D721Med (cell line): Measurements from ENCODE around the gene SIRT6.
"Not testable (repeated sequence)": the region's sequence is repeated elsewhere in the genome, so short reads cannot be mapped to it uniquely, and the experiment has no call there.

ENCODE experiments used
- DNase-seq: peaks from one replicate; pipeline ENCODE4 v3.0.0; 2011; ENCODE audit warnings: low spot score; ENCODE audit not compliant: insufficient read length
- FAIRE-seq: peaks from 2 replicates; lab custom pipeline; 2011; peaks lifted over from hg19 to GRCh38; lab: Jason Lieb, UNC
- TF ChIP-seq, protein P1 (sequence below): IDR thresholded peaks from 2 replicates; pipeline ENCODE4 v1.5.1; 2012; ENCODE audit warnings: mild to moderate bottlenecking, control low read depth; ENCODE audit not compliant: insufficient read depth; ENCODE audit errors: missing control alignments

The SIRT6 gene

DNA sequence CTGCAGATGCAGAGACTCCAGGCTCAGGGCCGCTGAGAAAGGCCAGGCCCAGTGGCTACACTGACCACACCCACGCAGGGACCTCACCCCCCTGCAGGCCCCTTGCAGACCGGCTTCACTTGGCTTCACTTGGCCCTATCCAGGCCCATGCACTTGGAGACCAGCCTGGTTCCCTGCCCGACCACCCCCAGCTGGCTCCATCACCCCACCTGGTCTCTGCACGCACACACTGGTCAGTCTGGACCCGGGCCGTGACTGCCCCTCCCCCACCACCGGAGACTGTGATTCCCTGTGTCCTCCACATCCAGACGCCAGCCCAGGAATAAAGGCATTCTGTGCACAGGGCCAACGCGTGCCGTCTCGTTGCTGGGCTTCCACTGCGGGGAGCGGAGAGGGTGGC, 42.1 kb upstream of the SIRT6 start:
- DNase-seq = no peak
- TF ChIP-seq, protein P1, sequence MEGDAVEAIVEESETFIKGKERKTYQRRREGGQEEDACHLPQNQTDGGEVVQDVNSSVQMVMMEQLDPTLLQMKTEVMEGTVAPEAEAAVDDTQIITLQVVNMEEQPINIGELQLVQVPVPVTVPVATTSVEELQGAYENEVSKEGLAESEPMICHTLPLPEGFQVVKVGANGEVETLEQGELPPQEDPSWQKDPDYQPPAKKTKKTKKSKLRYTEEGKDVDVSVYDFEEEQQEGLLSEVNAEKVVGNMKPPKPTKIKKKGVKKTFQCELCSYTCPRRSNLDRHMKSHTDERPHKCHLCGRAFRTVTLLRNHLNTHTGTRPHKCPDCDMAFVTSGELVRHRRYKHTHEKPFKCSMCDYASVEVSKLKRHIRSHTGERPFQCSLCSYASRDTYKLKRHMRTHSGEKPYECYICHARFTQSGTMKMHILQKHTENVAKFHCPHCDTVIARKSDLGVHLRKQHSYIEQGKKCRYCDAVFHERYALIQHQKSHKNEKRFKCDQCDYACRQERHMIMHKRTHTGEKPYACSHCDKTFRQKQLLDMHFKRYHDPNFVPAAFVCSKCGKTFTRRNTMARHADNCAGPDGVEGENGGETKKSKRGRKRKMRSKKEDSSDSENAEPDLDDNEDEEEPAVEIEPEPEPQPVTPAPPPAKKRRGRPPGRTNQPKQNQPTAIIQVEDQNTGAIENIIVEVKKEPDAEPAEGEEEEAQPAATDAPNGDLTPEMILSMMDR = no peak
- no peak for FAIRE-seq

- DNase-seq (no peak), FAIRE-seq (no peak)
- TF ChIP-seq, protein P1 = no peak
These were observed 37.8 kb upstream of the SIRT6 start for GRCh38 chr19:4220188-4220587.

DNA sequence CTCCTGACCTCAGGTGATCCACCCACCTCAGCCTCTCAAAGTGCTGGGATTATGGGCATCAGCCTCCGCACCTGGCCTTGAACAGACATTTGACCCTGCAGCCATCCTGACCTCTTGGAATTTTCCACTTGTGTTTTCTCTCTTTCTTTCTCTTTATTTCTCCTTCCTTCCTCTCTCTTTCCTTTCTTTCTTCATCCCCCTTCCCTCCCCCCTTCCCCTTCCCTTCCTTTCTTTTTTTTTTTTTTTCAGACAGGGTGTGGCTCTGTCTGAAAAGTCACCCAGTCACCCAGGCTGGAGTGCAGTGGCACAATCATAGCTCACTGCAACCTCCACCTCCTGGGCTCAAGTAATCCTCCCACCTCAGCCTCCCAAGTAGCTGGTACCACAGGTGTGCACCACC, 36.2 kb upstream of the SIRT6 start:
- FAIRE-seq, DNase-seq: not testable (repeated sequence)

DNA sequence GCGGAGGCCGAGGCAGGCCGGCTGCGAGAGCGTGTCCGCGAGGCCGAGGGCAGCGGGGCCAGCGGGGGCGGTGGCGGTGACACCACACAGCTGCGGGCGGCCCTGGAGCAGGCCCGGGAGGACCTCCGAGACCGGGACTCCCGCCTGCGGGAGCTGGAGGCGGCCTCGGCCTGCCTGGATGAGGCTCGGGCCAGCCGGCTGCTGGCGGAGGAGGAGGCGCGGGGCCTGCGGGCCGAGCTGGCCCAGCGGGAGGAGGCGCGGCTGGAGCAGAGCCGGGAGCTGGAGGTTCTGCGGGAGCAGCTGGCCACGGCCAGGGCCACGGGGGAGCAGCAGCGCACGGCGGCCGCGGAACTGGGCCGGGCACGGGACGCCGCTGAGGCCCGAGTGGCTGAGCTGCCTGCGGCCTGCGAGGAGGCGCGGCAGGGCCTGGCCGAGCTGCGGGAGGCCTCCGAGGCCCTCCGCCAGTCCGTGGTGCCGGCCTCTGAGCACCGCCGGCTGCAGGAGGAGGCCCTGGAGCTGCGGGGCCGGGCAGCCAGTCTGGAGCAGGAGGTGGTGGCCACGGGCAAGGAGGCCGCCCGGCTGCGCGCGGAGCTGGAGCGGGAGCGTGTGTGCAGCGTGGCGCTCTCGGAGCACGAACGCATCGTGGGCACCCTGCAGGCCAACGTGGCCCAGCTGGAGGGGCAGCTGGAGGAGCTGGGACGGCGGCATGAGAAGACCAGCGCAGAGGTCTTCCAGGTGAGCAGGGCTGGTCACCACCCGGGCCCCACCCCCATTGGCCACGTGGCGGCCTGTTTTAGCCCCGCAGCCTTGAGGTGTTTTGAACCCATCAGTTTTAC, 35.3 kb upstream of the SIRT6 start:
- DNase-seq (peak; percentile 1), FAIRE-seq (no peak)

DNA sequence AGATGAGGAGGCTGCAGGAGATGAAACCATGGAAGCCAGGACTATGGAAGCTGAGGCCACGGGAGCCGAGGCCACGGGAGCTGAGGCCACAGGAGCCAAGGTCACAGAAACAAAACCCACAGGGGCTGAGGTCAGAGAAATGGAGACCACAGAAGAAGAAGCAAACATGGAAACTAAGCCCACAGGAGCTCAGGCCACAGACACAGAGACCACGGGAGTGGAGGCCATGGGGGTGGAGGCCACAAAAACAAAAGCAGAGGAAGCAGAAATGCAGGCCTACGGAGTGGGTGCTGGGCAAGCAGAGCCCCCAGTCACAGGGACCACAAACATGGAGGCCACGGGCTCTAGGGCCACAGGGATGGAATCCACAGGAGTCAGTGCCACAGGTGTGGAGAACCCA, 34.5 kb upstream of the SIRT6 start:
- no peak for DNase-seq
- TF ChIP-seq, protein P1 = no peak
- no peak for FAIRE-seq

More for the DNA sequence above, 35.3 kb upstream of the SIRT6 start:
- TF ChIP-seq, protein P1 = no peak

GRCh38 chr19:4215807-4216206, 33.4 kb upstream of the SIRT6 start:
- FAIRE-seq (no peak), DNase-seq (no peak)
- TF ChIP-seq, protein P1 = no peak

DNA sequence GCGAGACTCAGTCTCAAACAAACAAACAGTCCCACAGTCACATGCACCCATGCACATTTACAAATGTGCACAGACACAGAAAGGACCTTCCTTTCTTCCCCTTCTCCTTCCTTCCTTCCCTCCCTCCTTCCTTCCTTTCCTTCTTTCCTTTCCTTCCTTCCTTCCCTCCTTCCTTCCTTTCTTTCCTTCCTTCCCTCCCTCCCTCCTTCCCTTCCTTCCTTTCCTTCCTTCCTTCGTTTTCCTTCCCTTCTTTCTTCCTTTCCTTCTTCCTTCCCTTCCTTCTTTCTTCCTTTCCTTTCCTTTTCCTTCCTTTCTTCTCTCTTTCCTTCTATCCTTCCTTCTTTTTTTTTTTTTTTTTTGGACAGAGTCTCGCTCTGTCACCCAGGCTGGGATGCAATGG, 30.8 kb upstream of the SIRT6 start:
- FAIRE-seq = no peak
- TF ChIP-seq, protein P1 = no peak
- no peak for DNase-seq
